Thyroid gland (tissue), 4 donors: ENCODE data around the gene SUGP2. TPM values are rescaled to one million over a fixed set of nuclear protein-coding genes. Genes with fewer than 3 reads are reported as not detected.
A peak's percentile ranks its signal among the peaks of the same experiment; 100 is the strongest.

Experiments used
- DNase-seq, 2 donors: peaks; one replicate each; pipeline ENCODE4 v3.0.0-alpha.2; 2019
- H3K27ac ChIP-seq, 3 donors: fragments of 200-600 bp; sonication (generic); 1 replicate in 2 of 3; 2 replicates in 1 of 3; pipeline ENCODE4 v1.5.1; 2016 to 2019; ENCODE audit warnings: mild to moderate bottlenecking in 1 of 3, moderate library complexity in 1 of 3
- H3K27me3 ChIP-seq: fragments of 200-600 bp; sonication (generic); one replicate; pipeline ENCODE4 v1.5.1; 2019
- H3K36me3 ChIP-seq, 2 donors: fragments of 200-600 bp; sonication (generic); one replicate each; pipeline ENCODE4 v1.5.1; 2016 to 2019
- H3K4me1 ChIP-seq, 2 donors: fragments of 200-600 bp; sonication (generic); one replicate each; pipeline ENCODE4 v1.5.1; 2017 to 2019
- H3K4me3 ChIP-seq, 3 donors: fragments of 200-600 bp; sonication (generic); replicated peaks in 1 of 3; 1 replicate in 2 of 3; 2 replicates in 1 of 3; pipeline ENCODE4 v1.5.1; 2016; ENCODE audit warnings: mild to moderate bottlenecking in 1 of 3
- H3K9me3 ChIP-seq: fragments of 200-600 bp; sonication (generic); one replicate; pipeline ENCODE4 v1.5.1; 2017
- CTCF ChIP-seq, 6 experiments: fragments of 200-600 bp in 3 of 6; fragments of 450-650 bp in 3 of 6; sonication (generic) in 3 of 6; IDR thresholded peaks; one replicate each; pipeline ENCODE4 v1.5.1; 2016 to 2019; ENCODE audit warnings: antibody characterized with exemption in 6 of 6, mild to moderate bottlenecking in 2 of 6, inconsistent platforms in 1 of 6, moderate library complexity in 1 of 6
- POLR2A ChIP-seq, 2 donors: fragments of 450-650 bp; IDR thresholded peaks; one replicate each; pipeline ENCODE4 v1.6.1; 2017; ENCODE audit warnings: antibody characterized with exemption in 2 of 2, mild to moderate bottlenecking in 2 of 2, moderate library complexity in 1 of 2
- WGBS, 2 donors: methylation state at CpG; one replicate each; pipeline ENCODE4 v1.1.5; 2017; 5-methylcytosine and 5-hydroxymethylcytosine counted together
- intact Hi-C: fragments of 100-400 bp; cut with DNase I; formaldehyde crosslinking; loops from one replicate; pipeline ENCODE4 v1.15.1; 2023
- total RNA-seq, 4 donors: library from RNA; depleted of rRNA; stranded (reverse); fragments of >200 nt; gene quantifications; one replicate each; pipeline ENCODE4 v1.2.3, GENCODE V29; 2016

SUGP2 gene
- total RNA-seq, 4 donors from 2014 or later, result 70.3 to 93.5 (median 82.2) TPM

- DNase-seq, result no peak
- intact Hi-C loops, result no loop called here
- Histone ChIP-seq H3K9me3 (no peaks in the 10 kb centered on the region), H3K4me1 (peaks cover 9 to 32% of the 10 kb centered on the region in 2 donors), H3K27ac (no peak overlapping the region), H3K36me3 (no peaks in the 10 kb centered on the region), H3K27me3 (no peaks in the 10 kb centered on the region), H3K4me3 (no peak overlapping the region)
- TF ChIP-seq CTCF (IDR thresholded peaks at IDR 0.05) (no peak), POLR2A (IDR thresholded peaks at IDR 0.05) (no peak)
- WGBS, 2 donors, result 88 to 93% methylated on average over 1 of the region's 1 CpG
Observed at GRCh38 chr19:19076476-19076875, 43.2 kb upstream of the SUGP2 start.

DNA sequence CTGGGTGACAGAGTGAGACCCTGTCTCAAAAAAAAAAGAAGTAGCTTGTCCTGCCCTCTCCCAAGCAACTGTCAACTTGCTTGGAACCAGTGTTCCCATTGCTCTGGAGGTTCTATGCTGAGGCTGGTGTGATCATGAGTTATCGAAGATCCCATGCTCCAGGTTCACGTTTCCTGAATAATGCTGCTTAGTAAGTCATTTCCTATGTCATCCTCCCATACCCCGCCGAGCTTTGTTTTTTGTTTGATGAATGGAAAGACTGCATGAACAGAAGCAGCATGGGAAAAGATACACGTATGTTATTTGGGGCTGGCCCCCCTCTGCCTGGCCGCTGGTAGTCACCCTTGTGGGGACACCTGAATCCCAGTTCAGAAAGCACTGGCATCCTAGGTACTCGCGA is 41.8 kb upstream of the SUGP2 start:
- Histone ChIP-seq H3K27ac (no peak overlapping the region), H3K4me1 (peaks cover 5 to 20% of the 10 kb centered on the region in 2 donors), H3K36me3 (no peaks in the 10 kb centered on the region), H3K4me3 (no peak overlapping the region), H3K27me3 (no peaks in the 10 kb centered on the region), H3K9me3 (no peaks in the 10 kb centered on the region)
- no peak for TF ChIP-seq POLR2A (IDR thresholded peaks at IDR 0.05)
- TF ChIP-seq CTCF (IDR thresholded peaks at IDR 0.05), result no peak
- WGBS, 2 donors, result 84 to 89% methylated on average over 8 of the region's 8 CpGs
- DNase-seq, result no peak
- intact Hi-C loops, result no loop called here

- no peak for TF ChIP-seq POLR2A (IDR thresholded peaks at IDR 0.05)
- no peak for TF ChIP-seq CTCF (IDR thresholded peaks at IDR 0.05)
- H3K36me3 ChIP-seq, result no peaks in the 10 kb centered on the region
- H3K4me3 ChIP-seq, result no peak overlapping the region
- 71 to 77% methylated on average over 13 of the region's 13 CpGs for WGBS, 2 donors
- DNase-seq, result no peak
- intact Hi-C loops, result no loop called here
- H3K27ac ChIP-seq, result peak overlapping the region in 1 of 3 donors; percentile 20
- no peaks in the 10 kb centered on the region for H3K9me3 ChIP-seq
- H3K4me1 ChIP-seq, result peaks cover 7 to 17% of the 10 kb centered on the region in 2 donors
- H3K27me3 ChIP-seq, result no peaks in the 10 kb centered on the region
Observed at GRCh38 chr19:19074196-19074882, 41.0 kb upstream of the SUGP2 start.

DNA sequence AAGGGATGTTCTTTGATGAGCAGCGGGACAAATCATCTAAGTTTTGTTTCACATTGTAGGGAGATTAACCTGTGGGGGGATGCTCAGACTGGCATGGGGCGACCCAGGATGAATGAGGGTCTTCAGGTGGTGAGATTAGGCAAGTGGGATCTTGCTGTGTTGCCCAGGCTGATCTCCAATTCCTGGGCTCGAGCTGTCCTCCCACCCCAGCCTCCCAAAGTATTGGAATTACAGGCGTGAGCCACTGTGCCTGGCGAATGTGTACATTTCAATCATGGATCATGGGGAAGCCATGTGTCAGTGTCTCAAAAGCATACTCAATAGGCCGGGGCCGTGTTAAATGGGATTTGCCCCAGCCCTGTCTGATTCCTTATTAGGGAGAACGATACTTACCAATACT is 38.6 kb upstream of the SUGP2 start:
- no peak for TF ChIP-seq POLR2A (IDR thresholded peaks at IDR 0.05)
- no peak for TF ChIP-seq CTCF (IDR thresholded peaks at IDR 0.05)
- H3K36me3 ChIP-seq, result no peaks in the 10 kb centered on the region
- H3K4me3 ChIP-seq, result no peak overlapping the region
- intact Hi-C loops, result no loop called here
- no peaks in the 10 kb centered on the region for H3K27me3 ChIP-seq
- no peak for DNase-seq
- WGBS, 2 donors, result 93 to 94% methylated on average over 8 of the region's 8 CpGs
- H3K27ac ChIP-seq, result peak overlapping the region in 2 of 3 donors; percentile 17 to 43
- H3K9me3 ChIP-seq, result no peaks in the 10 kb centered on the region
- peaks cover 30 to 38% of the 10 kb centered on the region in 2 donors for H3K4me1 ChIP-seq
